ENCODE results near the gene PLEKHM3. TPM values are rescaled to one million over a fixed set of nuclear protein-coding genes. Genes with fewer than 3 reads are reported as not detected.

The PLEKHM3 gene
- total RNA-seq, 4 donors from 2014 or later, result 5.6 to 8.8 (median 6.8) TPM

GRCh38 chr2:207819021-207819797 lies 206.1 kb downstream of the PLEKHM3 start:
- Histone ChIP-seq H3K36me3 (no peaks in the 10 kb centered on the region), H3K4me1 (peaks cover 0 to 7% of the 10 kb centered on the region in 2 donors), H3K27ac (no peak overlapping the region), H3K4me3 (no peak overlapping the region), H3K27me3 (no peaks in the 10 kb centered on the region), H3K9me3 (no peaks in the 10 kb centered on the region)
- TF ChIP-seq CTCF (IDR thresholded peaks at IDR 0.05 in 4 of 5, conservative IDR thresholded peaks at IDR 0.05 in 1 of 5) (no peak), POLR2A (IDR thresholded peaks at IDR 0.05) (no peak)
- in situ Hi-C loops (cut with MboI; ENCODE audit: low sequenced_read_pairs in 4 of 4) (no loop called here), intact Hi-C loops (cut with DNase I; ENCODE audit: low total_unique reads) (no loop called here)
- DNase-seq, result no peak
- ATAC-seq, result peak in 1 of 2 donors; percentile 14

GRCh38 chr2:207816546-207816945 lies 208.8 kb downstream of the PLEKHM3 start:
- no peaks in the 10 kb centered on the region for H3K27me3 ChIP-seq
- in situ Hi-C loops (cut with MboI; ENCODE audit: low sequenced_read_pairs in 4 of 4), result no loop called here
- peaks cover 0 to 6% of the 10 kb centered on the region in 2 donors for H3K4me1 ChIP-seq
- no peak overlapping the region for H3K4me3 ChIP-seq
- no peak overlapping the region for H3K27ac ChIP-seq
- intact Hi-C loops (cut with DNase I; ENCODE audit: low total_unique reads), result no loop called here
- no peak for ATAC-seq
- H3K36me3 ChIP-seq, result no peaks in the 10 kb centered on the region
- DNase-seq, result no peak
- TF ChIP-seq CTCF (IDR thresholded peaks at IDR 0.05 in 4 of 5, conservative IDR thresholded peaks at IDR 0.05 in 1 of 5) (no peak), POLR2A (IDR thresholded peaks at IDR 0.05) (no peak)
- H3K9me3 ChIP-seq, result no peaks in the 10 kb centered on the region

- ATAC-seq (no peak), DNase-seq (no peak)
- no peaks in the 10 kb centered on the region for H3K36me3 ChIP-seq
- intact Hi-C loops (cut with DNase I; ENCODE audit: low total_unique reads) (no loop called here), in situ Hi-C loops (cut with MboI; ENCODE audit: low sequenced_read_pairs in 4 of 4) (no loop called here)
- H3K4me1 ChIP-seq, result peaks cover 0 to 2% of the 10 kb centered on the region in 2 donors
- H3K27ac ChIP-seq, result no peak overlapping the region
- H3K9me3 ChIP-seq, result no peaks in the 10 kb centered on the region
- no peak for TF ChIP-seq POLR2A (IDR thresholded peaks at IDR 0.05)
- no peak for TF ChIP-seq CTCF (IDR thresholded peaks at IDR 0.05 in 4 of 5, conservative IDR thresholded peaks at IDR 0.05 in 1 of 5)
- no peak overlapping the region for H3K4me3 ChIP-seq
- H3K27me3 ChIP-seq, result no peaks in the 10 kb centered on the region
Observed at GRCh38 chr2:207815254-207815653, 210.1 kb downstream of the PLEKHM3 start.

GRCh38 chr2:207813942-207814341 lies 211.4 kb downstream of the PLEKHM3 start:
- no peak for TF ChIP-seq POLR2A (IDR thresholded peaks at IDR 0.05)
- no peak for TF ChIP-seq CTCF (IDR thresholded peaks at IDR 0.05 in 4 of 5, conservative IDR thresholded peaks at IDR 0.05 in 1 of 5)
- no peaks in the 10 kb centered on the region for H3K9me3 ChIP-seq
- DNase-seq, result no peak
- in situ Hi-C loops (cut with MboI; ENCODE audit: low sequenced_read_pairs in 4 of 4), result no loop called here
- H3K4me3 ChIP-seq, result no peak overlapping the region
- no peak overlapping the region for H3K27ac ChIP-seq
- intact Hi-C loops (cut with DNase I; ENCODE audit: low total_unique reads), result no loop called here
- H3K36me3 ChIP-seq, result no peaks in the 10 kb centered on the region
- no peaks in the 10 kb centered on the region for H3K27me3 ChIP-seq
- ATAC-seq, result no peak
- no peaks in the 10 kb centered on the region for H3K4me1 ChIP-seq

All from gastrocnemius medialis (tissue), 4 donors.